Suprapubic skin (tissue), 4 donors: ENCODE measurements around the gene BMPER. TPM values are rescaled to one million over a fixed set of nuclear protein-coding genes. Genes with fewer than 3 reads are reported as not detected.
A peak's percentile ranks its signal among the peaks of the same experiment; 100 is the strongest.

Experiments used
- DNase-seq, 2 donors: peaks; one replicate each; pipeline ENCODE4 v3.0.0-alpha.2; 2019; ENCODE audit warnings: low spot score in 2 of 2
- H3K27ac ChIP-seq: fragments of 200-600 bp; sonication (generic); one replicate; pipeline ENCODE4 v1.5.1; 2019
- H3K27me3 ChIP-seq: fragments of 200-600 bp; sonication (generic); one replicate; pipeline ENCODE4 v1.5.1; 2019
- H3K36me3 ChIP-seq: fragments of 200-600 bp; sonication (generic); one replicate; pipeline ENCODE4 v1.5.1; 2019
- H3K4me1 ChIP-seq: fragments of 200-600 bp; sonication (generic); one replicate; pipeline ENCODE4 v1.5.1; 2019
- H3K4me3 ChIP-seq: fragments of 200-600 bp; sonication (generic); one replicate; pipeline ENCODE4 v1.5.1; 2019; ENCODE audit warnings: mild to moderate bottlenecking
- H3K9me3 ChIP-seq: fragments of 200-600 bp; sonication (generic); one replicate; pipeline ENCODE4 v1.5.1; 2019
- CTCF ChIP-seq, 2 donors: fragments of 200-600 bp in 1 of 2; fragments of 450-650 bp in 1 of 2; sonication (generic) in 1 of 2; IDR thresholded peaks; one replicate each; pipeline ENCODE4 v1.5.1; 2016 to 2019; ENCODE audit warnings: antibody characterized with exemption in 2 of 2, mild to moderate bottlenecking in 1 of 2, moderate library complexity in 1 of 2
- EP300 ChIP-seq: sonication (generic); formaldehyde crosslinking; IDR thresholded peaks from one replicate; pipeline ENCODE4 v1.6.1; 2017; ENCODE audit warnings: antibody characterized with exemption
- POLR2A ChIP-seq, 2 donors: fragments of 450-650 bp; IDR thresholded peaks; one replicate each; pipeline ENCODE4 v1.6.1; 2017; ENCODE audit warnings: antibody characterized with exemption in 2 of 2, mild to moderate bottlenecking in 2 of 2, moderate library complexity in 2 of 2
- POLR2AphosphoS5 ChIP-seq, 3 donors: sonication (generic); formaldehyde crosslinking; IDR thresholded peaks; one replicate each; pipeline ENCODE4 v1.6.1; 2017; ENCODE audit warnings: antibody characterized with exemption in 3 of 3
- WGBS: methylation state at CpG from one replicate; pipeline ENCODE4 v1.1.5; 2018; 5-methylcytosine and 5-hydroxymethylcytosine counted together
- total RNA-seq, 4 donors: library from RNA; depleted of rRNA; stranded (reverse); fragments of >200 nt; gene quantifications; one replicate each; pipeline ENCODE4 v1.1.0, GENCODE V29; 2016

BMPER gene
- 1 to 10 TPM in 2 of 4 donors, under 1 TPM in 2; 0.52 to 7.2 (median 1.2) TPM for total RNA-seq

DNA sequence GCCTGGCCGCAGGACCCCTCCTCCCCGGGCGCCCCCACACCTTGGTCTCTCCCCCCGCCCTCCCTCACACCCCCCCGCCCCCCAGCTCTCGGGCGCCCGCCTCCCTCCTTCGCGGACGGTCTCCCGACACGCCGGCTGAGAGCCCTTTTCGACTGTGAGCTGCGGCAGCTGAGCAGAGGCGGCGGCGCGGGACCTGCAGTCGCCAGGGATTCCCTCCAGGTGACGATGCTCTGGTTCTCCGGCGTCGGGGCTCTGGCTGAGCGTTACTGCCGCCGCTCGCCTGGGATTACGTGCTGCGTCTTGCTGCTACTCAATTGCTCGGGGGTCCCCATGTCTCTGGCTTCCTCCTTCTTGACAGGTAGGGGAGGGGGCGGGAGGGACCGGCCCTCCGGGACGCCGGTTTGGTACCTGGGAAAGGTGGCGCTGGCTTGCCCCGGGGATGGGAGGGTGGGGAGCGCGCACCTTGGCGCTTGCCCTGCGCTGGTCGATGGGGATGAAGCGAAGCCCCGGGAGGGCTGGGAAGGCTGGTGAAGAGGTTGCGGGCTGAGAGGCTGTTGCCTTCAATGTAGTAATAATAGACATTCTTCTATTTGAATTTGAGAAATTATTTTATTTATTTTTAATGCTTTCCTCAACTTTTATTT is at the start of gene BMPER:
TSS of gene BMPER (plus strand) at position 151 of the 644 bp plus-strand sequence. CDS start at position 226, 75 bp downstream.
- no peak within 1 kb of the TSS for H3K27ac ChIP-seq
- no peaks in the 10 kb centered on the region for H3K36me3 ChIP-seq
- H3K27me3 ChIP-seq: peaks cover 37% of the 10 kb centered on the region
- peaks cover 23% of the 10 kb centered on the region for H3K4me1 ChIP-seq
- DNase-seq: no peak
- no peaks in the 10 kb centered on the region for H3K9me3 ChIP-seq
- TF ChIP-seq CTCF (IDR thresholded peaks at IDR 0.05): no peak
- no peak for TF ChIP-seq POLR2A (IDR thresholded peaks at IDR 0.05)
- no peak for TF ChIP-seq EP300
- no peak for TF ChIP-seq POLR2AphosphoS5 (IDR thresholded peaks at IDR 0.05)
- peak within 1 kb of the TSS; percentile 64 for H3K4me3 ChIP-seq
- 11% methylated on average over 29 of the region's 47 CpGs for WGBS

DNA sequence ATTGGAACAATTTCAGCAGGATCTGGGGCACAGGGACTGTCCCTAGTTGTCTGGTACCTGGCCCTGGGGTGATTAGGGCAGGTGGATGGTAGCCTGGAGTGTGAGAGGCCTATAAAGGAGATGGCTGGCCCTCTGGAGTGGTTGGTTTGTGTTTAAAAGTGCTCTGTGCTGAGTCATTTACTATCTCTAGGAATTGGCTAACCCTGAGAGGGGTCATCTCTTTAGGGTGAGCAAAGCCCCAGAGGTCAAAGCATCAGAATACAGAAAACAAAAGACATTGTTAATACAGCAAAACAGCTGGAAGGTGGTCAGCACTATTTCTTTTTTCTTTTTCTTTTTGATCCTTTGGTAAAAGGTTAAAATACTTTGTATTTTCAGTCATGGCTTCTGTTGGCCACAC is 43.4 kb upstream of the BMPER start:
- TF ChIP-seq EP300 (no peak), CTCF (IDR thresholded peaks at IDR 0.05) (no peak), POLR2A (IDR thresholded peaks at IDR 0.05) (no peak), POLR2AphosphoS5 (IDR thresholded peaks at IDR 0.05) (no peak)
- no peaks in the 10 kb centered on the region for H3K4me1 ChIP-seq
- H3K27me3 ChIP-seq: no peaks in the 10 kb centered on the region
- H3K27ac ChIP-seq: no peak overlapping the region
- H3K9me3 ChIP-seq: no peaks in the 10 kb centered on the region
- no peak for DNase-seq
- H3K4me3 ChIP-seq: no peak overlapping the region
- no peaks in the 10 kb centered on the region for H3K36me3 ChIP-seq

GRCh38 chr7:33862946-33863814 is 42.2 kb upstream of the BMPER start:
- no peaks in the 10 kb centered on the region for H3K36me3 ChIP-seq
- WGBS: 76% methylated on average over 10 of the region's 10 CpGs
- no peak for TF ChIP-seq POLR2AphosphoS5 (IDR thresholded peaks at IDR 0.05)
- TF ChIP-seq POLR2A (IDR thresholded peaks at IDR 0.05): no peak
- no peak for TF ChIP-seq EP300
- TF ChIP-seq CTCF (IDR thresholded peaks at IDR 0.05): no peak

DNA sequence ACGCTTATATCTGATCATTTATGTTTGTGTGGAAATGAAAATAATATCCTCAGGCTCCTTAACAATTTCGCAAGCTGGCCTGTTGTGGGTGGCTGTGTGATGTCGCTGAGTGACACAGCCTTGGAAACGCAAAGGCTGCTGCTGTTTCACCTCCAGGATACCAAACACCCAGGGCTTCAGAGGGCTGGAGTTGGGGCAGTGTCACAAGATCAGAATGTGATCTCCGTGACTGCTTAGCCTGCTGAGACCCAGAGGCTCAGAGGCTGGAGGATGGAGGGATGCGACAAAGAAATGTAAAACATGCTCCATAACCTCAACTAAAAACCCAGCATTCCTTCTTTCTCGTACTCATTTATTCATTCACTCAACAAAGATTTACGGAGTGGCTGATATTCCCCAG is 37.2 kb upstream of the BMPER start:
- no peak for TF ChIP-seq POLR2A (IDR thresholded peaks at IDR 0.05)
- no peak for TF ChIP-seq POLR2AphosphoS5 (IDR thresholded peaks at IDR 0.05)
- no peak for TF ChIP-seq EP300
- TF ChIP-seq CTCF (IDR thresholded peaks at IDR 0.05): no peak
- DNase-seq: no peak
- Histone ChIP-seq H3K9me3 (no peaks in the 10 kb centered on the region), H3K4me1 (no peaks in the 10 kb centered on the region), H3K27ac (no peak overlapping the region), H3K27me3 (no peaks in the 10 kb centered on the region), H3K4me3 (no peak overlapping the region), H3K36me3 (no peaks in the 10 kb centered on the region)
- 74% methylated on average over 8 of the region's 8 CpGs for WGBS

More at GRCh38 chr7:33862946-33863814, 42.2 kb upstream of the BMPER start:
- Histone ChIP-seq H3K27ac (no peak overlapping the region), H3K4me3 (no peak overlapping the region), H3K9me3 (no peaks in the 10 kb centered on the region), H3K27me3 (no peaks in the 10 kb centered on the region), H3K4me1 (no peaks in the 10 kb centered on the region)
- no peak for DNase-seq

DNA sequence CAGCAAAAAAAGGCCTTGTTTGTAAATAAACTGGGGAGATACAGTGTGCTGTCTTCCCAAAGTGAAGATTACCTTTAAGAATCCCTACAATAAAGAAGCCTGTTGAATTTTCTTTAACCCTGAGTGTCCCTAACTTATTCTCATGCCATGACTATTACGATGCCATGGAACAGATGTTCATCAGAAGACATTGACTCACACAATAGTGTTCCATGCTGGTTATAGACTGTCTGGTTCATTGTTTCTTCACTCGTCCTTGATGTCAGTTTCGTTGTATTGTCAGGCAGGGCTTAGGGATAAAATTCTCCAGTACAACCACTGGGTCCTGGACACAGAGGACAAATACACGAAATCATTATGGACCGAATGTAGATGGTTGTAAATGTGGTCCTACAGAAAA is 36.2 kb upstream of the BMPER start:
- no peaks in the 10 kb centered on the region for H3K9me3 ChIP-seq
- TF ChIP-seq POLR2A (IDR thresholded peaks at IDR 0.05) (no peak), CTCF (IDR thresholded peaks at IDR 0.05) (no peak), POLR2AphosphoS5 (IDR thresholded peaks at IDR 0.05) (no peak), EP300 (no peak)
- H3K4me3 ChIP-seq: no peak overlapping the region
- H3K27ac ChIP-seq: no peak overlapping the region
- DNase-seq: no peak
- H3K4me1 ChIP-seq: no peaks in the 10 kb centered on the region
- H3K36me3 ChIP-seq: no peaks in the 10 kb centered on the region
- 87% methylated on average over 5 of the region's 5 CpGs for WGBS
- no peaks in the 10 kb centered on the region for H3K27me3 ChIP-seq
